ENCODE measurements around the gene PGBD2. TPM values are rescaled to one million over a fixed set of nuclear protein-coding genes. Genes with fewer than 3 reads are reported as not detected.

Gene PGBD2
- 4.6 and 6.2 TPM in 2 replicates for total RNA-seq

GRCh38 chr1:248906009-248906752 lies at the start of gene PGBD2:
PGBD2 (plus strand) TSS chr1:248906235; CDS start chr1:248913863, 7,628 bp downstream.

DNA sequence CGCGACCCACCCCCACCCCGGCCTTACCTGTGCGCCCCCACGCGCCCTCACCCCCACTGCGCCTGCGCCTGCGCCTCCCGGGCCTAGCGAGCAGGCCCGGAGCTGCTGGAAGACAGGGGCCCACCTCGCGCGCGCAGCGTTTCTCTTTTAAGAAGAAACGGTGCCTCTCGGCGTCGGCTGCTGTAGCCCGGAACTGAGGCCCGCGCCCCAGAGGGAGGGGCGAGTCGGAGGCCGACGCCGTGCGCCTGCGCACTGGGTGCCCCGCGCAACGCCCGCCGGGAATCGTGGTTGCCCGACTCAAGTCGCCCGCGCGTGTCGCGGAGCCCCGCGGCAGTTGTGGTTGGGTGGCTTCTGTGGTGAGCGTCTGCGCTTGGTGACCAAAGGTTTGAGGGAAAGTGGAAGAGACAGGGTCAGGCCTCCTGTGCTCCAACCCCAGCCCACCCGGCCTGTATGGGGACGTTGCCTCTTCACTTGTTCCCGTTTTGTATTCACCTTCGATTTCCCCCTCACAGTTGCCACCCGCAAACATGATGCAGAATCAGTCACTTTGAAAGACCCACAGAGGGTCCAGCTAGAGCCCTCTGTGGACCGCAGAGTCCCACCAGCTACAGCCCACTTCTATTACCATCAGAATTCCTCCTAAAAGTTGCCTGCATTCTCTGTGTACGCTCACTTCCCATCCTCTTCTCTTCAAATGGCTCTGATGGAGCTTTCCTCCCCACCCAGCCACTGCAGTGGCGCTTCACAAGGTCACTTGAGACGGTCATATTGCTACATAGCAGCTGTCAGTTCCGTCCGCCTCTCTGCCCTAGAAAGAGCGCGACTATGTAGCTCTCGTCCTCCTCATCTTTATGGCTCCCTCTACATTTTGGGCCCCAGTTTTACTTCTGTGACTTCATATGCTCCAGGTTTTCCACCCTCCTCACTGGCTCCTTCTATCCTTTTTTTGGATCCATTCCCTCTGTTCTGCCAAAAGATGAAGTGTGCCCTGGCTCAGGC lies 46.8 kb upstream of the PGBD2 start, which contains the start of gene ZNF692:
Gene ZNF692, minus strand, starts transcription at position 195 of the 999 bp plus-strand sequence. CDS start 776 bp downstream, outside the sequence.

Small RNA genes lying within 50 kb of the gene (small RNA-seq; reads per million reads assigned to genes)
- not detected for gene RNU6-1205P

Other genes with a start within 250 kb of the PGBD2 start
- gene OR14I1, start 203.5 kb upstream of the PGBD2 start, total RNA-seq, result not detected in 2 replicates
- not detected in 2 replicates for gene LYPD8, start 150.5 kb upstream of the PGBD2 start, total RNA-seq
- 24.8 TPM in 2 replicates for gene SH3BP5L, start 80.3 kb upstream of the PGBD2 start, total RNA-seq
- gene ZNF672, start 68.0 kb upstream of the PGBD2 start, total RNA-seq, result 20.5 and 22.9 TPM in 2 replicates
- 14.2 and 14.4 TPM in 2 replicates for gene ZNF692, start 47.1 kb upstream of the PGBD2 start, total RNA-seq

All from vein endothelial cell (primary cell).